UCSD-AML1 (cell line): ENCODE results near the gene FAM200C.
A peak's percentile ranks its signal among the peaks of the same experiment; 100 is the strongest.

Experiments used
- DNase-seq: peaks from one replicate; lab custom pipeline; 2025; ENCODE audit not compliant: unreplicated experiment; lab: John Stamatoyannopoulos, UW

Gene FAM200C

DNA sequence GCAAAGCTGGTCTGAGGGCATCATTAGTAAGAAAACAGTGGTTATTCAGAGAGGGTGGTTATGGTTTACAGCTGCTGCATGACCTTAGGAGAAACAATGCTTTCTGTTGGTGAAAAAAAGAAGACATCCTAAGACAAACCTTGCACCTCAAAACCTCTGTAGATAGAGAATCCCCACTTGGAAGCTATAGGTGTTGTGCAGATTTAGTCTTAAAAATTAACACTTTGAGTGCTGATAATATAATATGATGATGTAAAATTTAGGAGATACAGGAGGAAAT, 20.4 kb upstream of the FAM200C start:
- no peak for DNase-seq

- no peak for DNase-seq
Measured at GRCh38 chr5:160419458-160420330, 19.8 kb upstream of the FAM200C start.

GRCh38 chr5:160418561-160419457, 19.0 kb upstream of the FAM200C start, which contains the start of gene SLU7:
Gene SLU7, minus strand, starts transcription at chr5:160419081. Its CDS starts 3,787 bp downstream, at chr5:160415294.
- DNase-seq, result peak; percentile 95

DNA sequence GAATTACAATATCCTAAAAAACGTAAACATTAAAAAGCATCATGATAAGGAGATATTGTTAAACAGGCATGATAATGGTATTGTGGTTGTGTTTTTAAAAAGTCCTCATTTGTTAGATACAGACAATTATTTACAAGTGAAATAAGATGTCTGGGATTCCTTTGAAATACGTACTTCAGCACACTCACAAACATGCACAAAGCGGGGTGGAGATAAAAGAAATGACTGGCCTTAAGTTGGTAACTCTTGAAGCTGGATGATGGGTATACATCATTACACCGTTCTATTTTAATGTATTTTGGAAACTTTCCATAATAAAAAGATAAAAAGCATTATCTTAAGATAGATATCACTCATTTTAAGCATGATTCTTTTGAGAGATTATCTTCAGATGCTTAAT, 1.0 kb downstream of the FAM200C start:
- DNase-seq, result no peak

- no peak for DNase-seq
Measured at GRCh38 chr5:160397492-160397891, 2.4 kb downstream of the FAM200C start.

DNA sequence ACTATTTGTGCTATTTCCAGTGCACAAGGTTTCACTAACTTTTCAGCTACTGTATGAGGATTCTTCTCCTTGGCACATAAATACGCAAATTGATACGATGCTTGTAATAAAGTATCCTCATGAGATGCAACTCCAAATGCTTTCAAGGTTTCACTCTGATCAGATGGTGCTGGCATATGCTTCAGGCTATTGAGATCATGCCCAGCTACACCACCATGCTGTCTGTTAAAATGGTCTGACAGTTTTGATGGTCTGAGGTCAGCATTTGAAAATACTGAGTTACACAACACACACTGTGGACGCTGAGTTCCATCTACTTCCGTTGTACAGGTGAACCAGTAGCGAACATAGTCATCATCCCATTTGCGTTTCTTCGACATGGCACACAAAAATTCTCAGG, 4.7 kb downstream of the FAM200C start:
- no peak for DNase-seq

- no peak for DNase-seq
Measured at GRCh38 chr5:160390787-160391696, 8.8 kb downstream of the FAM200C start.

- no peak for DNase-seq
Measured at GRCh38 chr5:160387445-160387844, 12.4 kb downstream of the FAM200C start.

DNA sequence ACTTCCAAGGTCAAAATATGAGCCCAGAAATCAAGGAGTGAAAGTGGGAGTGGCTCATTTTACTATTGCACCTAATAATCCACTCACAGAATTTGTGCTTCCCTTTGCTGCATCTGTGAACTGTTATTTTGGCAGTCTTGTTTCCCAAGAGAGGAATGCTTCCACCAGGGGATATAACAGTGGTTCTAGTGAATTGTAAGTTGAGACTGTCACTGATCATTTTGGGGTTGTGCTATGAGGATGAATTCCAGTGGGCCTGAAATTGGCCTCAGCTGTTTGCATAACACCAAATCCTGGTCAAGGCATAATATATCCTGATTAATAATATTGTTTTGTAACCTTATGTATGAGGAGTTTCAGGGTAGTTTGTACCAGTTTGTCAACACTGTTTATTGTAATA, 14.4 kb downstream of the FAM200C start:
- no peak for DNase-seq

DNA sequence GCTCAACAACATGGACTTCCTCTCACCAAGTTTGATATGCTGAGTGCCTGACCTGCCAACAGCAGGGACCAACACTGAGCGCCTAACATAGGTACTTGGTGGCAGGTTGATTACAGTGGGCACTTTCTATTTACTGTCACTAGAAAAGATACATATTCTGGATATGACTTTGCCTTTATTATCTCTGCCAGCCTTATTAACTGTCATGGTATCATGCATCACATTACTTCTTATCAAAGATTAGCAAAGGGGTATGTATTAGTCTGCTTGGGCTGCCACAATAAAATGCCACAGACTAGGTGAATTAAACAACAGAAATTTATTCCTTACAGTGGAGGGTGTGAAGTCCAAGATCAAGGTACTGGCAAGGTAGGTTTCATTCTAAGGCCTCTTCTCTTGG, 15.2 kb downstream of the FAM200C start:
- no peak for DNase-seq

DNA sequence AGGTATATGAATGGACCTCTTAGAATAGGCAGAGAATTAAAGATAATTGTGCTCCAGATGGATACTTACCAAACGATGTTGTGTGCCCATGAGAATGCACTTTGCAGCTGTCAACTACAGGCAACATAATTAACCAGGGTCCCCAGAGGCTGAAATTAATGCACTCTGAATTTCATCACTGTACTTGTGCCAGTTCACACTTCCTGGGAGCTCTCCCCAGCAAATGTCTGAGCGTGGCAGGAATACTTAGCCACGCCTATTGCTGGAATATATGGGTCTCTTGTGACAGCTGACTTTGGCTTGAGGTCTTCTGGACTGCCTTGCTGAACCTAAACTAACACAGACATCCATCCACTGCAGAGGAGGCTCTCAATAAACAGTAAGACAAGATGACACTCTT, 17.5 kb downstream of the FAM200C start:
- no peak for DNase-seq

- DNase-seq, result no peak
Measured at GRCh38 chr5:160380041-160380440, 19.8 kb downstream of the FAM200C start.

GRCh38 chr5:160379511-160379910, 20.3 kb downstream of the FAM200C start:
- DNase-seq, result no peak

DNA sequence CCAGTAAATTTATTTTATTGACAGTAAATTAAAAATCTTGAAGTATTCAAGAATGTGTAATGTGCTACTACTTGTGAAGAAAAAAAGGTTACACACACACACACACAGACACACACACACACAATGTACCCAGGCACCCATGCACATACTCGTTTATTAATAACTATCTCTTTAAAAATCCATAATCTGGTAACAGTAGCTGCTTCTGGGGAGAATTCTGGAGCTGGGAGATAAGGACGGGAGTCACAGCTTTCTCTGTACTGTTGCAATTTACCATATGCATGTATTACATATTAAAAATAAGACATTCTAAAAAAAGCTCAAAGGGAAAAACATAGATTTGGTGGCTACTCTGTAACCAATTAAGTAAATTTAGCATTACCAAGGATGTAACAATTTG, 21.5 kb downstream of the FAM200C start:
- no peak for DNase-seq

GRCh38 chr5:160377651-160378050, 22.2 kb downstream of the FAM200C start:
- DNase-seq, result no peak

DNA sequence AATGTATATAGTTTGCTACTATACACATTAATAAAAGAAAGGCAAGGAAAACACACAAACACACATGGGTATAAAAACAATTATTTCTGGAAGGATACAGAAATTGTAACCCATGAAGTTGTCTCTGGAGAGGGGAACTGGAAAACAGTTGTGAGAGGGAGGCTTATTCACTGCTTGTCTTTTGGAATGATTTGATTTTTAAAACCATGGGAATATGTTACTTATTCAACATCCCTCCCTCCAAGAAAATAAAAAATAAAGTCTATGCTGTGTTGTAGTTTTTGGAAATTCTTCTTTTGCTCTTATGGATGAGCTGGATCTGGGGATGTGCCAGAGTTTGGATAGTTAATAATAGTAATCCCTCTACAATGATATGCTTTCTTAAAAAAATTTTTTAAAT, 23.4 kb downstream of the FAM200C start:
- DNase-seq, result no peak

DNA sequence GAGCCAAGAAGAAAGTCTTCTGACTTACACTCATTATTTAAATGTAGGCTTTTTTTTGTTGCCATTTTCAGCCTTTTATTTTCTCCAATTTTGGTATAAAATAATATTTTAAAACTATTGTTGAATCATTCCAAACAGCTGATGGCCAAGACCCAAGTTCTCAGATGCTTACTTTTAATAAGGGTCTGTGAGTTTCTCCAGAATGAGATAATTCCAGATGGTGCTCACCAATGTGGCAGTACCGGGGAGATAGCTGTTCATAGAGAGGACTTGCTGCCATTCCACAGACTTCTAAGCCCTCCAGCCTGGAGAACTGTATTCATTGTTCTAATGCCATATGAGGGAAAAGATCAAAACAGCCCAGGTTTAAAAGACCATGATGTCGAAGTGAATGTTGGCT, 24.2 kb downstream of the FAM200C start:
- DNase-seq, result no peak

- no peak for DNase-seq
Measured at GRCh38 chr5:160375166-160375565, 24.7 kb downstream of the FAM200C start.

GRCh38 chr5:160371294-160371693, 28.6 kb downstream of the FAM200C start:
- DNase-seq, result no peak

DNA sequence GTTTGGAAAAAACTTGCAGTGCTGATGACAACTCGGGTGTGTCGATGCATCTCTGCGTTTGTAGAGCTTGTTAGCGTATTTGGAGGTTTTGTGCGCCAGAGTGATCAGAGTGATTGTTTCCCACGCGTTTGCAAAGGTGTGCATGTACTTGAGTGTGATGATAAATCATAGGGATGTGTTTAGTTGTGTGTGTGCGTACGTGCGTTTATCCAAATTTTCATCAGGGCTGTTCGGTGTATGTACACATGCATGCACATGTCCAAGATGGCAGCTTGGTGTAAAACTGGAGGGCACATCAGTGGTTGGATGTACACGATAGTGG, 29.2 kb downstream of the FAM200C start:
- no peak for DNase-seq

DNA sequence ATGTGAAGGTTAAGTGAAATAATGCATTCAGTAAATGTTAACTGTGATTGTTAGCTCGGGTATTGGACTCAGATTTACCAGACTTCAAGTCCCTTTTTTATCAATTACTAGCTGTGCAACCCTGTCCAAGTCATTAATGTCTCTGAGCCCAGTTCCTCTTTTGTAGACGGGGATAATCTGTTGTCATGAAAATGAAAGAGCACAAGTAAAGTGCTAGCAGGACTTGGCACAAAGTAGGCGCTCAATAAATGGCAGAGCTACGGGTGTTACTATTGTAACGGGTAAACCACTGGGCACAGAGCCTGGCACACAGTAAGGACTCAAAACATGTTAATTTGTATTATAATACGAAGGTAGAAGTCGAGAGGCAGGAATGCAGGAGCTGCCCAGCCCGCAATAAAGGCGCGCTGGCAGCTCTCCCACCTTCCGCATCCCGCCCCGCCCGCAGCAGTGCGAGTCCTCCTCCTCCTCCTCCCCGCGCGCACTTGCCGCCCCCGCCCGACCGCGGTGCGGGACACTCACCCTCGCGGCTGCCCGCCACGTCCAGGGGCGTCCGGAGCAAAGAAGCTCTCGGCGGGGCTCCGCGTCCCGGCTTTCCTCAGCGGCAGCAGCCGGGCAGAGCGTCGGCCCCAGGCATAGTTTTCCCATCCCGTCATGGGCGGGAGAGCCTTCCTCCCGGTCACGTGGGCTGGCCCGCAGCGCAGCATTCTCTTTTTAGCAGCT, 29.7 kb downstream of the FAM200C start, which contains the start of gene C1QTNF2:
Gene C1QTNF2 (minus strand): TSS at position 637 of the 723 bp plus-strand sequence. CDS start 15,615 bp downstream, outside the sequence.
- DNase-seq, result no peak
